IPS-20b (cell line): ENCODE measurements around the gene PCED1A.
"Not testable (repeated sequence)": the region's sequence is repeated elsewhere in the genome, so short reads cannot be mapped to it uniquely, and the experiment has no call there.

ENCODE experiments used
- H3K27ac ChIP-seq: one replicate; pipeline ENCODE4 v1.5.1; 2013; ENCODE audit warnings: low read length
- H3K27me3 ChIP-seq: 2 replicates; pipeline ENCODE4 v1.6.1; 2013; ENCODE audit warnings: mild to moderate bottlenecking, low read length, inconsistent platforms; ENCODE audit not compliant: insufficient read depth
- H3K36me3 ChIP-seq: 2 replicates; pipeline ENCODE4 v1.6.1; 2013; ENCODE audit warnings: low read depth, mild to moderate bottlenecking, inconsistent platforms, low read length, moderate library complexity; ENCODE audit not compliant: insufficient read depth
- H3K4me1 ChIP-seq: 2 replicates; pipeline ENCODE4 v1.6.1; 2013; ENCODE audit warnings: mild to moderate bottlenecking, control low read depth, inconsistent platforms, low read length, moderate library complexity; ENCODE audit not compliant: insufficient read depth
- H3K4me3 ChIP-seq: 2 replicates; pipeline ENCODE4 v1.5.1; 2013; ENCODE audit warnings: mild to moderate bottlenecking, low read length, inconsistent platforms
- H3K9ac ChIP-seq: 2 replicates; pipeline ENCODE4 v1.6.1; 2013; ENCODE audit warnings: low read depth, mild to moderate bottlenecking, inconsistent platforms, low read length, moderate library complexity
- H3K9me3 ChIP-seq: 2 replicates; pipeline ENCODE4 v1.6.1; 2013; ENCODE audit warnings: mild to moderate bottlenecking, low read depth, low read length, inconsistent platforms; ENCODE audit not compliant: insufficient read depth

Gene PCED1A

GRCh38 chr20:2838170-2838797 lies 2.2 kb downstream of the PCED1A start:
- Histone ChIP-seq H3K9me3 (no peaks in the 10 kb centered on the region), H3K27me3 (peaks cover 24% of the 10 kb centered on the region), H3K9ac (no peak overlapping the region), H3K4me1 (peaks cover 3% of the 10 kb centered on the region; the same call in 1 of the 2 replicates), H3K27ac (no peak overlapping the region), H3K36me3 (no peaks in the 10 kb centered on the region), H3K4me3 (no peak overlapping the region)

GRCh38 chr20:2837221-2837960 lies 3.1 kb downstream of the PCED1A start:
- Histone ChIP-seq H3K27me3 (peaks cover 24% of the 10 kb centered on the region), H3K4me3 (no peak overlapping the region), H3K36me3 (no peaks in the 10 kb centered on the region), H3K27ac (no peak overlapping the region), H3K9ac (no peak overlapping the region), H3K9me3 (no peaks in the 10 kb centered on the region), H3K4me1 (peaks cover 3% of the 10 kb centered on the region; the same call in 1 of the 2 replicates)

GRCh38 chr20:2836035-2836434 lies 4.4 kb downstream of the PCED1A start:
- H3K9ac ChIP-seq: no peak overlapping the region
- no peaks in the 10 kb centered on the region; the same call in 1 of the 2 replicates for H3K4me1 ChIP-seq
- H3K36me3 ChIP-seq: no peaks in the 10 kb centered on the region
- no peaks in the 10 kb centered on the region for H3K9me3 ChIP-seq
- no peak overlapping the region for H3K4me3 ChIP-seq
- peaks cover 15% of the 10 kb centered on the region for H3K27me3 ChIP-seq
- no peak overlapping the region for H3K27ac ChIP-seq

- H3K4me3 ChIP-seq: no peak overlapping the region
- H3K27me3 ChIP-seq: peaks cover 14% of the 10 kb centered on the region
- no peaks in the 10 kb centered on the region for H3K36me3 ChIP-seq
- H3K27ac ChIP-seq: no peak overlapping the region
- no peak overlapping the region for H3K9ac ChIP-seq
- H3K9me3 ChIP-seq: no peaks in the 10 kb centered on the region
- H3K4me1 ChIP-seq: no peaks in the 10 kb centered on the region
These were observed 5.1 kb downstream of the PCED1A start for GRCh38 chr20:2835331-2835796.

GRCh38 chr20:2834401-2835110 lies 5.9 kb downstream of the PCED1A start:
- Histone ChIP-seq H3K27ac (no peak overlapping the region), H3K4me1 (no peaks in the 10 kb centered on the region), H3K4me3 (no peak overlapping the region), H3K36me3 (no peaks in the 10 kb centered on the region), H3K27me3 (peaks cover 6% of the 10 kb centered on the region), H3K9me3 (no peaks in the 10 kb centered on the region), H3K9ac (no peak overlapping the region)

GRCh38 chr20:2833761-2834160 lies 6.7 kb downstream of the PCED1A start:
- Histone ChIP-seq H3K9me3 (no peaks in the 10 kb centered on the region), H3K27me3 (peaks cover 7% of the 10 kb centered on the region), H3K4me1 (no peaks in the 10 kb centered on the region), H3K4me3 (no peak overlapping the region), H3K9ac (no peak overlapping the region), H3K36me3 (no peaks in the 10 kb centered on the region), H3K27ac (no peak overlapping the region)

- H3K4me3 ChIP-seq, H3K9ac ChIP-seq, H3K4me1 ChIP-seq, H3K36me3 ChIP-seq, H3K9me3 ChIP-seq, H3K27ac ChIP-seq: not testable (repeated sequence)
- H3K27me3 ChIP-seq: peaks cover 32% of the 10 kb centered on the region
These were observed 9.2 kb downstream of the PCED1A start for GRCh38 chr20:2831206-2831605.

GRCh38 chr20:2829376-2829775 lies 11.1 kb downstream of the PCED1A start:
- Histone ChIP-seq H3K36me3 (no peaks in the 10 kb centered on the region), H3K9me3 (no peaks in the 10 kb centered on the region), H3K27me3 (peaks cover 40% of the 10 kb centered on the region), H3K4me1 (no peaks in the 10 kb centered on the region), H3K9ac (no peak overlapping the region), H3K4me3 (no peak overlapping the region), H3K27ac (no peak overlapping the region)

- Histone ChIP-seq H3K27me3 (peaks cover 48% of the 10 kb centered on the region), H3K9me3 (no peaks in the 10 kb centered on the region), H3K36me3 (no peaks in the 10 kb centered on the region), H3K9ac (no peak overlapping the region), H3K27ac (no peak overlapping the region), H3K4me3 (no peak overlapping the region), H3K4me1 (no peaks in the 10 kb centered on the region)
These were observed 13.8 kb downstream of the PCED1A start for GRCh38 chr20:2826655-2827054.

GRCh38 chr20:2825761-2826160 lies 14.7 kb downstream of the PCED1A start:
- Histone ChIP-seq H3K27ac (no peak overlapping the region), H3K36me3 (no peaks in the 10 kb centered on the region), H3K27me3 (peaks cover 57% of the 10 kb centered on the region), H3K4me3 (no peak overlapping the region), H3K9me3 (no peaks in the 10 kb centered on the region), H3K4me1 (no peaks in the 10 kb centered on the region), H3K9ac (no peak overlapping the region)

GRCh38 chr20:2822073-2822472 lies 18.4 kb downstream of the PCED1A start:
- no peaks in the 10 kb centered on the region for H3K36me3 ChIP-seq
- H3K4me1 ChIP-seq: peaks cover 6% of the 10 kb centered on the region
- H3K27me3 ChIP-seq: peaks cover 70% of the 10 kb centered on the region
- no peaks in the 10 kb centered on the region for H3K9me3 ChIP-seq
- no peak overlapping the region for H3K27ac ChIP-seq
- no peak overlapping the region for H3K9ac ChIP-seq
- H3K4me3 ChIP-seq: no peak overlapping the region
